ENCODE data around the gene DOK4.

Gene DOK4

GRCh38 chr16:57518922-57519321, 32.6 kb upstream of the DOK4 start:
- no peak for DNase-seq

DNA sequence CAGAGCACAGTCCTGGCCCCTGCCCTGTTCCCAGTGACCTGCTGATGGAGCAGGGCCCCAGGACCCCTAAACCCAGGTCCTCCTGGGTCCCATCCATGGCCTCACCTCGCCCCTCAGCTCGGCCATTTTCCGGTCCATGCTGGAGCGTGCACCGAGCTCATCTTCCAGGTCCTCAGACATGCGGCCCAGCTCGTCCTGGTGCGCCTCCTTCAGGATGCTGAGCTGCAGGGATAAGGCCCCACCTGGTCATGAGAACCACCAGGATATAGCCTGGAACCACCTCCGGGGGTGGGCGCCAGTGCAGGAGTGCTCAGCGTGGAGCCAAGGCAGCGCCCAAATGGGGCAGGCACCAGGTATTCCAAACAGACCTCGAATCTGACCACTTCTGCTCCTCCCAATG, 32.2 kb upstream of the DOK4 start:
- DNase-seq, result no peak

GRCh38 chr16:57517397-57518367, 31.4 kb upstream of the DOK4 start:
- no peak for DNase-seq

GRCh38 chr16:57516773-57517172, 30.5 kb upstream of the DOK4 start:
- DNase-seq, result no peak

DNA sequence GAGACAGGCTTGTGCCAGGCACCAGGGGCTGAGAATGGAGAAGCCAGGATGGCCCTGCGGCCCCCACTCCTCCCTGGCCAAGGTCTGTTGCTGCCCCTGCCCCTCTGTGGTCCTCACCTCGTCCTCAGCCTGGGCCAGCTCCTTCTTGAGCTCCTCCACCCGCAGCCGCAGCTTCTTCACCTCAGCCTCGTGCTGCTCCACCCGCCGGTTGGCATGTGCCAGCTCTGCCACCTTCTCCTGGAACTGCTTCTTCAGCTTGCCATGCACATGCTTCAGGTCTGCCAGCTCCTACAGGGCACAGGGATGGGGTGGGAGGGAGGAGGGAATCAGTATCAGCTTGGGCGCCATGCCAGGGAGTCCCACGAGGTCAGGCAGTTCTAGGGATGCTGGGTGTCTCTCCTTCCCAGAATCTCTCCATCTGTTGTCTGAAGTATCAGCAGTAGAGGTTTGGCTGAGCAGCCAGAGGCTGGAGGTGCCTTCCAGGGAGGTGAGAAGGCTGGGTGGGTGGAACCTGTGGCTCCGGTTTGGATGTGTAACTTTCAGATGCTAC, 30.0 kb upstream of the DOK4 start:
- DNase-seq, result no peak

GRCh38 chr16:57514791-57515600, 28.7 kb upstream of the DOK4 start:
- DNase-seq, result no peak

GRCh38 chr16:57514371-57514770, 28.1 kb upstream of the DOK4 start:
- DNase-seq, result no peak

DNA sequence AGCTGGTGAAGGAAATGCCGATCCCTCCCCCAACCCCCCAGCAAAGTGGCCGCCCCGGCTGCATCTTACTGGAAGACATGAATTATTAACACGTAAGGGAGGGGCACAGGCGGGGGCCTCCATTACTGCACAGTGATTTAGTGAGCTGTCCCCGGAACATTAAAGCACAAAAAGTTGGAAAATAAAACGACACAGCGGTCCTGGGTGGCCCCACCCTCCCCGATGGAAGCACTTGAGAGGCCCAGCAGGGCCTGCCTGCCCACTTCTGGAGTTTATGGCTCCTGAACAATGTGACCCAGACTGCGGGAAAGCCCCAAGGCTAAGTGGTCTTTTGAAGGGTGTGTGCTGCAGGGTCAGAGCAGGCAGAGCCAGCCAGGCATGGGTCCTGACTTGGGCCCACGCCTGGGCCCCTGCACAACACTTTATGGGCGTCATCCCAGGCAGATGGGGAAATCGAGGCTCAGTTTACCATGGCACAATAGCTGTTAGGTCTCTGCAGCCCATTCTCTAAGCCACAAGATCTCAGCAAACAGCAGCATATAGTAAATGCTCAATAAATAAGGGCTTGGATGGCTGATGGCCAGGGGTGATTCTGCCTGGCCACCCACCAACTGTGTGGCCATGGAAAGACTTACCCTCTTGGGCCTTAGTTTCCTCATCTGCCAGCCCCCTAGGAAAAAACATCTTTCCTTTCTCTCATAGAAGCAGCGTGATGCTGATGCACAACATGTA, 27.2 kb upstream of the DOK4 start:
- DNase-seq, result no peak

GRCh38 chr16:57512296-57513001, 26.2 kb upstream of the DOK4 start:
- DNase-seq, result no peak

DNA sequence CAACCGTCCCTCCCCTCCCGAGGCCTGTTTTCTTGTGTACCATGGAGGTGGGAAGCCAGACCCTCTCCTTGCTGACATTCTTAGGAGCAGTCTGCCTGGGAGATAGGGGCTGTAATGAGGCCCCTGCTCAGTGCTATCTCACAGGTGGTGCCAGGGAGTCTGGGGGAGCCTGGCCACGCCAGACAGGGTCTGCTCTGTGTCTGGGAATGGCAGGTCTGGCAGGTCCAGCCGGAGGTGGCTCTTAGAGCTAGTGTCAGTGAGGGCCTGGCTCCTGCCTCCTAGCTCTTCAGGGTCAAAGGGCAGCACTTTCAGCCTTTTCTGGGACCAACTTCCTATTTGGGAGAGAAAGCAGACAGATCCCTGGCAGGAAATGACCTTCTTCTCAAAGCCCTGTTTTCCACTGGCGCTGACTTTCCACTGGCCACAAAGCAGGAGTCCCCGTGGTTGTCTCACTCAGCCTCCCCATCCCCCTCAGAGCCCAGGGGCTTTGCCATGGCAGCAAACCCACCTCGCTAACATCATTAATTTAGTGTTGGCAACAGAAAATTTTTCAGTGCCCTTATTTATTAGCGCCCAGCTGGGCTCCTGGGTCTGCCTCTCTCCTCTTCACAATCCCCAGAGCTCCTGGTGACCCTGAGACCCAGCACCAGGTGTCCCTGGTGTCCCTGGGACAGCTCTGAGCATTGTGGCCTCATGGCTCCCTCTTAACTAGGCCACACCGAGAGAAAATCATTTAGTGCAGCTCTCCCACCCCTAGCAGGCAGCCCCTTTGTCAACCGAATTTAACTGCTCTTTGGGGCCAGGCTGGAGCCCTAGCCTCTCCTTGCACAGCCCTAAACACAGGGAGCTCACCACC, 24.0 kb upstream of the DOK4 start:
- no peak for DNase-seq

DNA sequence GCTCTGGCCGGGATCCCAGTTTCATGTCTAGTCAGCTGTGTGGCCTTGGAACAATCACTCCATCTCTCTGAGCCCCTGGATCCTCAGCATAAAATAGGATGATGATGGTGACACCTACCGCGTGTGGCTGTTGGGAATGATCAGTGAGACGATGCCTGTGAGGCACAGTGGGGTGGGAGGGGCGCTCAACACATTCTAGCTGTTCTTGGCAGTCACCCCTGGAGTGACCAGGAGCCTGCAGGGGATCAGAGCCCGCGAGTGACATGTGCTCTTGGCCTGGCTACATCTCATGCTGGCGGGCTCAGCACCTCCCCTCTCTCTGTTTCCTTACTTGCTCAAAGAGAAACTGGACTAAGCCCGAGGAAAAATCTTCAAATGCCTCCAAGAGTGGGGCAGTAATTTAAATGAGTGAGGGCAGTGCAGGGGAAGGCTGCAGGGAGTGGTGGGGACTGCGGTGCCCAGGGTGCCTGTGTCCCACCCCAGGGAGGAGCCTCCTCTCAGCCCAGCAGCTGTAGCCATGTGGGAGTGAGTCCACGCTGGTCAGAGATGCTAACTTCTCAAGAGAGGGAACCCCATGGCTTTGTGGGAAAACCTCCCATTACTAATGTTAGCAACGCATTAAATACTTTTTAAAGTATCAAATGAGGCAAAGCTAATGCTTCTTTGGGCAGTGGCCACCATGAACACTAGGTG, 23.1 kb upstream of the DOK4 start:
- DNase-seq, result no peak

- no peak for DNase-seq
These were observed 21.7 kb upstream of the DOK4 start for GRCh38 chr16:57508035-57508425.

DNA sequence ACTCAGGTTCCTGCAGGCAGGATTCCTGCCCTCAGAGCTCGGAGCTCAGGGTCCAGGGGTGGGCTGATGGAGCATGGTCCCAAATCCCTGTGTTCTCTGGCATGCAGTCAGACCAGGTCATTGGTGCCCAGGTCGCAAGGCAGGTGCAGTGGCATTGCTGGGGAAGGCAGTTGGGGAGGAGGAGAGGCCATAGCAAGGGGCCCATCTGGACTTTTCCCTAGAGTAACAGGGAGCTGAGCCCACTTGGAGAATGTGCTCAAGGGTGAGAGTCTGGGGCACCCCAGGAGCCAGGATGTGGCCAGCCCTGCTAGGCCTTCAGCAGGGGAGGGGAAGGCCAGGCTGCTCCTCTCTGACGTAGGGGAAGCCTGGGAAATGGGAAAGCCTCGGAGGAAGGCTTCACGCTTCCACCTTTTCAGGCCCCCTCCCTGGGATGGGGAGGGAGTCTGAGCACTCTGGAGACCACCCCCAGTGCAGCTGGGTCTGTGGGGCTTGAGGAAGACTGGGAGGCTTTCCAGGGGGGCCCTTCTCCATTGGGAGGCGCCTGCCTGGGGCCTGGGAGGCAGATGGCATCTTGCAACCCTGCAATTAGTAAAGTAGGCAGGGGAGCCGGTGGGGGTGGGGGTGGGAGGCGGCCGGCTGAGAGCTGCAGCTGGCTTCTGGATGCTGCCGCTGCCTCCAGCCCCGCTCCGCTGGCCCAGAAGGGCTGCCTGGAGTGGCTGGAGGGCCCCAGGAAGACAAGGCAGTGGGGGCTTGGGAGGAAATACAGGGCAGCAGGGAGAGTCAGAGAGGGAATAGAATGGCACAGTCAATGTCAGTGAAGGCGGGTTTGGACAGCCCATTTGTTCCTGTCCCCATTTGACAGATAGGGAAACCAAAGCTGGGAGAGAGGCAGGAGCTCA, 21.1 kb upstream of the DOK4 start:
- DNase-seq, result no peak

DNA sequence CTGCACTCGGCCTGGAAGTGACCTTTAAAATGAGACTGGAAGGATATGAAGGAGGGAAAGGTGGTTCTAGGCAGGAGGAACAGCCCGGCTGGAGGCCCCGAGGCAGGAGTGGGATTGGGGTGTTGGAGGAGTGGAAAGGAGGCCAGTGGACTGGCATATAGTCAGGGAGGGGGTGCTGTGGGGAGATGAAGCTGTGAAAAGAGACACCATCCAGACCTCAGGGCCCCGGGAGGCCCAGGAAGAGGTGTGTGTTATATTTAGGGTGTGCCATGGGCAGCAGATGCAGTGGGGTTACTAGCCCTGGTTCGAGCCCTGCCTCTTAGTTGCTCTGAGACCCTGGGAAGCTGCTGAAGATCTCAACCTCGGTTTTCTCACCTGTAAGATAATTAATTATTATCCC, 18.9 kb upstream of the DOK4 start:
- no peak for DNase-seq

GRCh38 chr16:57504491-57504890, 18.2 kb upstream of the DOK4 start:
- no peak for DNase-seq

DNA sequence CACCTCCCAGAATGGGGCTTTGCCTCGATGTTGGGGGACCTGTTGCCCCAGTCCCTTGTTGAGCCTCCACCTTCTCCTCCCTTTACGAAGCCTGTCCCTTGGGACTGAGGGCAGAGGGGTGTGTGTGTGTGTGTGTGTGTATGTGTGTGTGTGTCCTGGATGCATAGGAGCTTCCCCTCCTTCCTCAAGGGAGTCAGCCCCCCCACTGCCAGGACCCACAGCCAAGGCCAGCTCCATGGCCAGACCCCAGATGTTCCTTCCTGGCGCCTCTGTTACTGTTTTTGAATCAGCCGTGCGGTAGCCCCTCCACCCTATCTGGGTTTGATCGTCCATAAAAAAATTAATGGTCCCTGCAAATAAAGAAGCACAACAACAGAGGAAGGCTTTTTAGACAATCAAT, 17.7 kb upstream of the DOK4 start:
- no peak for DNase-seq

- DNase-seq, result no peak
These were observed 17.1 kb upstream of the DOK4 start for GRCh38 chr16:57503366-57503765.

DNA sequence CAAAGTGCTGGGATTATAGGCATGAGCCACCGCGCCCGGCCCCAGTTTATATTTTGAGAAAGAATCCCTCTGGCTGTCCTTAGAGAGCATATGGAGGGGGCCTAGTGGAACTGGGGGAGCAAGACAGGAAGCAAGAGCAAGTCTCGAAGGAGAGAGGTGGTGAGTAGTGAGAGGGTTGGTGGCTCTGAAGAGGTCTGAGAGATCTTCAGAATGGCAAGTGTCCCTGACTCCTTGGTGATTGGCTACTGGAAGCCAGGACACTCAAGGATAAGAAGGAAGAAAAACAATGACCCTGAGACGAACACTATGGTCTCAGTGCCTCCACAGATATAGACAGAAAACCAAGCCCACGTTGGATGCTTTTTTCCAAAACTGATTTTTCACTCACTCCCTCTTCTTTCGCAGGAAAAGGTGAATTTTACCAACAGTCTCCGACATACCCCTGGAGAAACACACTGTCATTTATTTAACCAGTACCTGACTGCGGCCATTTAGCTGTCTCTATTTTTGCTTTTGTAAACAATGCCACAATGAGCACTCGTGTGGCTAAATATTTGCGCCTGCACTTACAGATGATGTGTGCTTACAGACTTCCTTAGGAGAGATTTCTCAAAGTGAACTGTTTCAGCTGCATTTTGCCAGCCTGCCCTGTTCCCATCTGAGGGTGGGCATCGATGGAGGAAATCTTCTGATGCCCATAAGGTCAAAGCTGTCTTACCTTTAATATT, 15.9 kb upstream of the DOK4 start:
- DNase-seq, result no peak

GRCh38 chr16:57501492-57501891, 15.2 kb upstream of the DOK4 start:
- DNase-seq, result no peak

Data from activated CD4-positive, alpha-beta T cell treated with anti-CD3 and anti-CD28 coated beads for 4 hours (primary cell).